HG03175 (cell line): ENCODE results near the gene FAM81A.
A peak's percentile ranks its signal among the peaks of the same experiment; 100 is the strongest.
"Not testable (repeated sequence)": the region's sequence is repeated elsewhere in the genome, so short reads cannot be mapped to it uniquely, and the experiment has no call there.

ENCODE experiments used
- ATAC-seq: cut with Tn5 transposase; IDR thresholded peaks from one replicate; pipeline ENCODE4 v1.9.1; 2021; ENCODE audit warnings: mild to moderate bottlenecking, moderate library complexity; ENCODE audit not compliant: unreplicated experiment

The FAM81A gene

GRCh38 chr15:59437817-59438624 lies at the start of gene FAM81A:
Gene FAM81A (plus strand): TSS chr15:59438186. CDS start chr15:59458627, 20,441 bp downstream.
- peak; percentile 80 for ATAC-seq

GRCh38 chr15:59388670-59389069 lies 49.3 kb upstream of the FAM81A start:
- ATAC-seq, result no peak

DNA sequence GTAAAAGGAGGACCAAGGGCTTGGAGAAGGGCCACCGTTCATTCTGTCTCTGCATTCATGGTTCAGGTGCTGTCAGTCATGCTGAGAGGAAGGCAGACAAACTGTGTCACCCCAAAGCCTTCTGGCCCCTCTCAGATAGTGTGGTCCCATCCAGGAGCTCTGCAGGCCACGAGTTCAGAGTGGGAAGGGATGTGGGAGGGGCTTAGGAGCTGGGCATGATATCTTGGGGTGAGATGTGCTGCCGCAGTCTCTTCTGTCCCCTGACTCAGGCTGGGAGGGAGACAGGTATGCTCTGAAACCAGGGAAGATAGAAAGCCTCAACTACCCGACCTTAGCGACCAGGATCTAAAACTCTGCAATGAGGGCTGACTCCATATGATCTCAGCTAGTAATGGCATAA lies 45.7 kb upstream of the FAM81A start:
- ATAC-seq, result no peak

DNA sequence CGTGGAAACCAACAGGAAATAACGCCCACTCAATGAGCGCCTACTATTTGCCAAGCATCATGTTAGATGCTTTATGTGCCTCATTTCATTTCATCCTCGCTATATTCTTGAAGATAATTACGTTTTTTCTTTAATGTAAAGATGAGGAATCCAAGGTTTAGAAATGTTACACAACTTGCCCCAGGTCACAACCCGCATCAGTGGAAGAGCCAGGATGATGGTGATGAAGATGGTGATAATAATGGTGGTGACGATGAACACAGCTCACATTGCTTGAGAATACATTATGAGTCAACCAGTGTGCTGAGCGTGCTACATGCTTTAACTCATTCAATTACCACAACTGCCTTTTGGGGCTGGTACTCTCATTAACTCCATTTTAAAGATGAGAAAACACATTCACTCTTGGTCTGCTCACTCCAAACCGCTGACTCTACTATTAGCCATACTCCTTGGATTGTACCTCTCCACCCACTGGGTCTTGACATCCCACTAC lies 43.8 kb upstream of the FAM81A start:
- ATAC-seq, result no peak

GRCh38 chr15:59396211-59396610 lies 41.8 kb upstream of the FAM81A start:
- no peak for ATAC-seq

GRCh38 chr15:59396679-59397078 lies 41.3 kb upstream of the FAM81A start:
- ATAC-seq, result no peak

GRCh38 chr15:59398220-59398619 lies 39.8 kb upstream of the FAM81A start:
- no peak for ATAC-seq

GRCh38 chr15:59399465-59400102 lies 38.4 kb upstream of the FAM81A start:
- peak; percentile 91 for ATAC-seq

GRCh38 chr15:59400103-59400813 lies 37.7 kb upstream of the FAM81A start:
- no peak for ATAC-seq

- not testable (repeated sequence) for ATAC-seq
Observed at GRCh38 chr15:59401051-59401823, 36.7 kb upstream of the FAM81A start.

- no peak for ATAC-seq
Observed at GRCh38 chr15:59401824-59402569, 36.0 kb upstream of the FAM81A start.

DNA sequence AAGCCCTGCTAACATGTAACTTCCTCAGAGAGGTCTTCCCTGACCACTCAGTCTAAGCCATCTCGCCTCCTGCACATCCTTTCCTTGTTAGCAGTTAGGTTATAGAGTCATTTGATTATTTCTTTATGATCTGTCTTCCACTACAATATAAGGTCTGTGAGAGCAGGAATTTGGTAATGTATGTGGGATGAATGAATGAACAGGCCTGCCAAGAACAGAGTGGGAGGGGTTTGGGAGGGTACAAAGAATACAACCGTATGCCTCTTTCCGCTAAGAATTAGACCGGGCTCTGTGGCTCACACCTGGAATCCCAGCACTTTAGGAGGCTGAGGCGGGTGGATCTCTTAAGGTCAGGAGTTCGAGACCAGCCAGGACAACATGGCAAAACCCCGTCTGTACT lies 32.9 kb upstream of the FAM81A start:
- ATAC-seq, result no peak

DNA sequence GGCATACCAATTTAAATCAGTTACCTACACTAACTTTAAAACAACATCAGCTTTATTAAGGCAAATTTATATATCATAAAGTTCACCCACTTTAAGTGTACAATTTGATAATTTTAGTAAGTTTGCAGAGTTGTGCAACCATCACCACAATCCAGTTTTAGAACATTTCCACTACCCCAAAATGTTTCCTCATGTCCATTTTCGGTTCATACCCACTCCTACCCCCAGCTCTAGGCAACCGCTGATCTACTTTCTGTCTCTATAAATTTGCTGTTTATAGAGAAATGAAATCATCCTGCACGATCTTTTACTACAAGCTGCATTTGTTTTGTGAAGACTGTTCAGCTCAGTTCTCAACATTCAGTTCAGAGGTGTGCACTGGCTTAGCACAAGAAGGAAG lies 31.5 kb upstream of the FAM81A start:
- no peak for ATAC-seq

DNA sequence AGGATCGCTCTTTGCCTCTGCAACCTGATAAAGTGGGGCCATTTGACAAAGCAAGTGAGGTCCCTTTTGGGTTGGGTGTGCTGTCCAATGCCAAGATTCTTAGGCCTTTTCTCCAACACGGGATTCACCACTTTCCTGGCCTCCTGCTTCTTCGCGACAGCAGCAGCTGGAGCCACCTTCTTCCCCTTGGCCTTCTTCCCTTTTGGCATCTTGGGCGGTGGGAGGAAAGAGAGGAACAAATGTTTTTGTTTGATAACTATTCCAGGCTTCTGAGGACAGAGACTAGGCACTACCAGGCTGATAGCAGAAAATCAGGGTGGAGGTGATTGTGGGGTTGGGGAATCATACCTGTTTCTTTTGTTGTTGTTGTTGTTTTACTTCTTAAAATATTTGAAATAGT lies 30.0 kb upstream of the FAM81A start:
- no peak for ATAC-seq

- ATAC-seq, result peak; percentile 26
Observed at GRCh38 chr15:59410391-59410896, 27.5 kb upstream of the FAM81A start.

- no peak for ATAC-seq
Observed at GRCh38 chr15:59413577-59413976, 24.4 kb upstream of the FAM81A start.

GRCh38 chr15:59416816-59417215 lies 21.2 kb upstream of the FAM81A start:
- no peak for ATAC-seq

GRCh38 chr15:59419170-59419569 lies 18.8 kb upstream of the FAM81A start:
- no peak for ATAC-seq

- no peak for ATAC-seq
Observed at GRCh38 chr15:59420108-59420507, 17.9 kb upstream of the FAM81A start.
